H9 (cell line): Measurements from ENCODE around the gene TAGLN. TPM values are rescaled to one million over a fixed set of nuclear protein-coding genes. Genes with fewer than 3 reads are reported as not detected.

Experiments
- DNase-seq: peaks from one replicate; pipeline ENCODE4 v3.0.0-alpha.2; 2017
- H2AFZ ChIP-seq: one replicate; pipeline ENCODE4 v1.6.1; 2013; ENCODE audit warnings: mild to moderate bottlenecking, low read length, control low read depth, moderate library complexity
- H2AK5ac ChIP-seq: 2 replicates; pipeline ENCODE4 v1.6.1; 2013; ENCODE audit warnings: low read length, control low read depth, mixed read lengths; ENCODE audit not compliant: insufficient read length
- H2BK120ac ChIP-seq: one replicate; pipeline ENCODE4 v1.6.1; 2013; ENCODE audit warnings: low read depth, mild to moderate bottlenecking, low read length, control low read depth, inconsistent platforms; ENCODE audit not compliant: poor library complexity, severe bottlenecking
- H2BK12ac ChIP-seq: 2 replicates; pipeline ENCODE4 v1.6.1; 2013; ENCODE audit warnings: low read length, control low read depth, mixed read lengths, low read depth; ENCODE audit not compliant: insufficient read length
- H2BK15ac ChIP-seq: 2 replicates; pipeline ENCODE4 v1.6.1; 2013; ENCODE audit warnings: low read depth, low read length, control low read depth
- H2BK20ac ChIP-seq: one replicate; pipeline ENCODE4 v1.6.1; 2013; ENCODE audit warnings: low read depth, mild to moderate bottlenecking, low read length, control low read depth, inconsistent platforms; ENCODE audit not compliant: poor library complexity, severe bottlenecking
- H2BK5ac ChIP-seq: 2 replicates; pipeline ENCODE4 v1.6.1; 2013; ENCODE audit warnings: low read length, control low read depth, mixed read lengths; ENCODE audit not compliant: insufficient read length
- H3K14ac ChIP-seq: 2 replicates; pipeline ENCODE4 v1.6.1; 2013; ENCODE audit warnings: low read length, control low read depth; ENCODE audit not compliant: insufficient read depth
- H3K18ac ChIP-seq: 2 replicates; pipeline ENCODE4 v1.6.1; 2013; ENCODE audit warnings: low read depth, mild to moderate bottlenecking, mixed read lengths, low read length, control low read depth; ENCODE audit not compliant: insufficient read length
- H3K23ac ChIP-seq: 2 replicates; pipeline ENCODE4 v1.6.1; 2013; ENCODE audit warnings: low read length, control low read depth, mixed read lengths, low read depth; ENCODE audit not compliant: insufficient read length
- H3K23me2 ChIP-seq: 2 replicates; pipeline ENCODE4 v1.6.1; 2013; ENCODE audit warnings: low read depth, mild to moderate bottlenecking, mixed read lengths, low read length, control low read depth; ENCODE audit not compliant: insufficient read length, poor library complexity, severe bottlenecking
- H3K27ac ChIP-seq: 2 replicates; pipeline ENCODE4 v1.5.1; 2013; ENCODE audit warnings: low read length, control low read depth, mixed read lengths, low read depth; ENCODE audit not compliant: insufficient read length
- H3K27me3 ChIP-seq: 2 replicates; pipeline ENCODE4 v1.6.1; 2013; ENCODE audit warnings: low read length, control low read depth, inconsistent platforms; ENCODE audit not compliant: insufficient read depth
- H3K4ac ChIP-seq: 2 replicates; pipeline ENCODE4 v1.6.1; 2013; ENCODE audit warnings: low read depth, mild to moderate bottlenecking, control low read depth, inconsistent platforms, low read length, moderate library complexity
- H3K4me1 ChIP-seq: 2 replicates; pipeline ENCODE4 v1.6.1; 2013; ENCODE audit warnings: low read length, control low read depth, inconsistent platforms; ENCODE audit not compliant: insufficient read depth
- H3K4me2 ChIP-seq: 2 replicates; pipeline ENCODE4 v1.6.1; 2013; ENCODE audit warnings: low read length, control low read depth, mixed read lengths; ENCODE audit not compliant: insufficient read length, insufficient read depth
- H3K56ac ChIP-seq: 2 replicates; pipeline ENCODE4 v1.6.1; 2013; ENCODE audit warnings: low read depth, mild to moderate bottlenecking, mixed read lengths, low read length, control low read depth; ENCODE audit not compliant: insufficient read length
- H3K79me1 ChIP-seq: 2 replicates; pipeline ENCODE4 v1.6.1; 2013; ENCODE audit warnings: low read depth, mild to moderate bottlenecking, moderate library complexity, low read length, control low read depth, inconsistent platforms; ENCODE audit not compliant: insufficient read depth, poor library complexity, severe bottlenecking
- H3K79me2 ChIP-seq: 2 replicates; pipeline ENCODE4 v1.6.1; 2013; ENCODE audit warnings: low read length, control low read depth, inconsistent platforms; ENCODE audit not compliant: insufficient read depth
- H3K9ac ChIP-seq: 2 replicates; pipeline ENCODE4 v1.6.1; 2013; ENCODE audit warnings: low read length, control low read depth, mixed read lengths; ENCODE audit not compliant: insufficient read length; ENCODE audit errors: extremely low read depth
- H3K9me3 ChIP-seq: one replicate; pipeline ENCODE4 v1.6.1; 2013; ENCODE audit warnings: low read depth, low read length, inconsistent platforms; ENCODE audit not compliant: control insufficient read depth
- H3T11ph ChIP-seq: one replicate; pipeline ENCODE4 v1.6.1; 2013; ENCODE audit warnings: mild to moderate bottlenecking, low read length, control low read depth, inconsistent platforms
- H4K20me1 ChIP-seq: one replicate; pipeline ENCODE4 v1.6.1; 2013; ENCODE audit not compliant: control insufficient read depth, insufficient read length, insufficient read depth
- H4K5ac ChIP-seq: 2 replicates; pipeline ENCODE4 v1.6.1; 2013; ENCODE audit warnings: low read depth, mild to moderate bottlenecking, mixed read lengths, low read length, control low read depth; ENCODE audit not compliant: insufficient read length
- H4K8ac ChIP-seq: replicated peaks from 2 replicates; pipeline ENCODE4 v1.6.1; 2013; ENCODE audit warnings: low read length, control low read depth, mixed read lengths, low read depth; ENCODE audit not compliant: insufficient read length
- H4K91ac ChIP-seq: 2 replicates; pipeline ENCODE4 v1.6.1; 2013; ENCODE audit warnings: low read depth, mild to moderate bottlenecking, moderate library complexity, mixed read lengths, low read length, control low read depth; ENCODE audit not compliant: insufficient read length
- H3K27ac Mint-ChIP-seq, 3 experiments: 2 replicates in 2 of 3; 3 replicates in 1 of 3; pipeline ENCODE4 v1.8.0; 2020 to 2021; ENCODE audit warnings: mixed read lengths in 3 of 3, mild to moderate bottlenecking in 1 of 3, moderate library complexity in 1 of 3
- H3K27me3 Mint-ChIP-seq: 2 replicates; pipeline ENCODE4 v1.8.0; 2021; ENCODE audit warnings: low read depth, mild to moderate bottlenecking, moderate library complexity, mixed read lengths
- H3K36me3 Mint-ChIP-seq, 3 experiments: 2 replicates in 2 of 3; 3 replicates in 1 of 3; pipeline ENCODE4 v1.8.0; 2020 to 2021; ENCODE audit warnings: low read depth in 3 of 3, mixed read lengths in 3 of 3; ENCODE audit not compliant: insufficient read depth in 1 of 3
- H3K4me1 Mint-ChIP-seq, 2 experiments: 2 replicates each; pipeline ENCODE4 v1.8.0; 2020; ENCODE audit warnings: mixed read lengths in 2 of 2
- H3K4me3 Mint-ChIP-seq, 2 experiments: 2 replicates in 1 of 2; 3 replicates in 1 of 2; pipeline ENCODE4 v1.8.0; 2020 to 2021; ENCODE audit warnings: mild to moderate bottlenecking in 2 of 2, mixed read lengths in 2 of 2, moderate library complexity in 1 of 2
- H3K9me3 Mint-ChIP-seq, 2 experiments: 2 replicates in 1 of 2; 3 replicates in 1 of 2; pipeline ENCODE4 v1.8.0; 2020; ENCODE audit warnings: mild to moderate bottlenecking in 2 of 2, mixed read lengths in 2 of 2, moderate library complexity in 1 of 2
- CTCF ChIP-seq: fragments of 200-600 bp; sonication (generic); conservative IDR thresholded peaks from 3 replicates; pipeline ENCODE4 v1.8.0; 2021; ENCODE audit warnings: antibody characterized with exemption, mild to moderate bottlenecking
- WGBS: extraction: QIAGEN DNeasy Blood & Tissue Kit; methylation state at CpG from one replicate; pipeline ENCODE4 v1.1.7; 2013; ENCODE audit warnings: missing lambda C conversion rate, low lambda C conversion rate, mixed read lengths; ENCODE audit not compliant: insufficient read length; ENCODE audit errors: extremely low coverage; 5-methylcytosine and 5-hydroxymethylcytosine counted together
- total RNA-seq: library from RNA; stranded (reverse); gene quantifications from 2 replicates; pipeline ENCODE4 v1.2.1, GENCODE V29; 2021

TAGLN gene
- total RNA-seq, 1 experiment from 2014 or later, result 176 TPM

GRCh38 chr11:117229411-117229810, 30.2 kb downstream of the TAGLN start:
- Histone ChIP-seq H2BK120ac (no peak overlapping the region), H4K91ac (no peak overlapping the region), H2AFZ (no peak overlapping the region), H3K9ac (no peak overlapping the region), H3K27me3 (no peaks in the 10 kb centered on the region), H3K9me3 (no peaks in the 10 kb centered on the region), H3K56ac (no peak overlapping the region), H3K4me1 (no peaks in the 10 kb centered on the region), H3K79me1 (no peaks in the 10 kb centered on the region), H2BK15ac (no peak overlapping the region), H3K18ac (no peak overlapping the region), H2AK5ac (no peak overlapping the region), H3K4ac (no peak overlapping the region), H3K27ac (no peak overlapping the region), H2BK5ac (no peak overlapping the region), H3K14ac (no peak overlapping the region), H4K8ac (no peak overlapping the region), H3T11ph (no peak overlapping the region), H4K5ac (no peak overlapping the region), H4K20me1 (no peaks in the 10 kb centered on the region), H3K23me2 (peaks cover 15% of the 10 kb centered on the region), H2BK12ac (no peak overlapping the region), H3K23ac (no peak overlapping the region), H2BK20ac (no peak overlapping the region), H3K4me2 (no peak overlapping the region), H3K79me2 (no peaks in the 10 kb centered on the region)
- H3K36me3 Mint-ChIP-seq, result peaks cover 6 to 44% (median 17%) of the 10 kb centered on the region in 3 experiments; a peak in 5 of 7 replicates
- no peaks in the 10 kb centered on the region; the same call in 1 of the 2 replicates for H3K27me3 Mint-ChIP-seq
- WGBS, result no CpG with 5 or more reads among the region's 12 CpGs
- TF ChIP-seq CTCF, result no peak
- H3K4me3 Mint-ChIP-seq, result no peak overlapping the region; a peak in 1 of 5 replicates
- H3K4me1 Mint-ChIP-seq, result peaks cover 24 to 26% of the 10 kb centered on the region in 2 experiments
- no peak overlapping the region for H3K27ac Mint-ChIP-seq
- no peak for DNase-seq
- H3K9me3 Mint-ChIP-seq, result no peaks in the 10 kb centered on the region
